HCT116 (cell line): Measurements from ENCODE around the gene DPF3.

ENCODE experiments used
- CEBPB ChIP-seq: IDR thresholded peaks from 2 replicates; pipeline ENCODE4 v1.6.1; 2012; ENCODE audit warnings: low read depth
- CTCF ChIP-seq, 3 experiments: fragments of 200-600 bp in 1 of 3; sonication (generic) in 1 of 3; IDR thresholded peaks in 2 of 3; conservative IDR thresholded peaks in 1 of 3; 2 replicates each; pipeline ENCODE4 v1.5.1; 2012 to 2017; ENCODE audit warnings: low read depth in 2 of 3, low read length in 2 of 3, antibody characterized with exemption in 1 of 3, borderline replicate concordance in 1 of 3, control low read depth in 1 of 3, mild to moderate bottlenecking in 1 of 3, mixed read lengths in 1 of 3, mixed run types in 1 of 3, moderate library complexity in 1 of 3; ENCODE audit not compliant: insufficient read depth in 1 of 3
- EGR1 ChIP-seq: IDR thresholded peaks from 2 replicates; pipeline ENCODE4 v1.6.1; 2012; ENCODE audit warnings: low read depth
- EZH2 ChIP-seq: fragments of 200-600 bp; sonication (generic); IDR thresholded peaks from 2 replicates; pipeline ENCODE4 v1.6.1; 2017; ENCODE audit warnings: antibody characterized with exemption, mixed run types
- JUND ChIP-seq: IDR thresholded peaks from 2 replicates; pipeline ENCODE4 v1.6.1; 2012
- MAX ChIP-seq: IDR thresholded peaks from 2 replicates; pipeline ENCODE4 v1.6.1; 2012
- POLR2A ChIP-seq: IDR thresholded peaks from 2 replicates; pipeline ENCODE4 v1.7.0; 2011; ENCODE audit warnings: borderline replicate concordance; ENCODE audit not compliant: insufficient read depth, insufficient read length; ENCODE audit errors: extremely low read depth
- POLR2AphosphoS5 ChIP-seq: IDR thresholded peaks from 2 replicates; pipeline ENCODE4 v1.6.1; 2011; ENCODE audit warnings: mild to moderate bottlenecking, low read depth, low read length, moderate library complexity
- RAD21 ChIP-seq: IDR thresholded peaks from 2 replicates; pipeline ENCODE4 v1.6.1; 2012; ENCODE audit warnings: low read depth, mild to moderate bottlenecking
- SIN3A ChIP-seq: IDR thresholded peaks from 2 replicates; pipeline ENCODE4 v1.6.1; 2012; ENCODE audit warnings: low read depth
- YY1 ChIP-seq: IDR thresholded peaks from 2 replicates; pipeline ENCODE4 v1.6.1; 2011; ENCODE audit warnings: low read length, low read depth, moderate library complexity, mild to moderate bottlenecking; ENCODE audit not compliant: insufficient replicate concordance; ENCODE audit errors: extremely low read depth
- TF ChIP-seq, protein P1 (sequence below): IDR thresholded peaks from 2 replicates; pipeline ENCODE4 v1.6.1; 2012; ENCODE audit warnings: low read depth
- TF ChIP-seq, protein P2 (sequence below): IDR thresholded peaks from 2 replicates; pipeline ENCODE4 v1.6.1; 2011; ENCODE audit warnings: mild to moderate bottlenecking, low read length, moderate library complexity; ENCODE audit not compliant: insufficient replicate concordance; ENCODE audit errors: extremely low read depth

- no peak for TF ChIP-seq POLR2A
- TF ChIP-seq CTCF (IDR thresholded peaks at IDR 0.05 in 2 of 3, conservative IDR thresholded peaks at IDR 0.05 in 1 of 3; ENCODE audit: borderline replicate concordance in 1 of 3, insufficient read depth in 1 of 3, low read depth in 2 of 3, low read length in 2 of 3) = no peak
- no peak for TF ChIP-seq YY1
- no peak for TF ChIP-seq RAD21
- TF ChIP-seq SIN3A = no peak
- no peak for TF ChIP-seq MAX
- TF ChIP-seq EZH2 = no peak
- no peak for TF ChIP-seq CEBPB
- TF ChIP-seq EGR1 = no peak
- TF ChIP-seq POLR2AphosphoS5 = no peak
- TF ChIP-seq, protein P1, sequence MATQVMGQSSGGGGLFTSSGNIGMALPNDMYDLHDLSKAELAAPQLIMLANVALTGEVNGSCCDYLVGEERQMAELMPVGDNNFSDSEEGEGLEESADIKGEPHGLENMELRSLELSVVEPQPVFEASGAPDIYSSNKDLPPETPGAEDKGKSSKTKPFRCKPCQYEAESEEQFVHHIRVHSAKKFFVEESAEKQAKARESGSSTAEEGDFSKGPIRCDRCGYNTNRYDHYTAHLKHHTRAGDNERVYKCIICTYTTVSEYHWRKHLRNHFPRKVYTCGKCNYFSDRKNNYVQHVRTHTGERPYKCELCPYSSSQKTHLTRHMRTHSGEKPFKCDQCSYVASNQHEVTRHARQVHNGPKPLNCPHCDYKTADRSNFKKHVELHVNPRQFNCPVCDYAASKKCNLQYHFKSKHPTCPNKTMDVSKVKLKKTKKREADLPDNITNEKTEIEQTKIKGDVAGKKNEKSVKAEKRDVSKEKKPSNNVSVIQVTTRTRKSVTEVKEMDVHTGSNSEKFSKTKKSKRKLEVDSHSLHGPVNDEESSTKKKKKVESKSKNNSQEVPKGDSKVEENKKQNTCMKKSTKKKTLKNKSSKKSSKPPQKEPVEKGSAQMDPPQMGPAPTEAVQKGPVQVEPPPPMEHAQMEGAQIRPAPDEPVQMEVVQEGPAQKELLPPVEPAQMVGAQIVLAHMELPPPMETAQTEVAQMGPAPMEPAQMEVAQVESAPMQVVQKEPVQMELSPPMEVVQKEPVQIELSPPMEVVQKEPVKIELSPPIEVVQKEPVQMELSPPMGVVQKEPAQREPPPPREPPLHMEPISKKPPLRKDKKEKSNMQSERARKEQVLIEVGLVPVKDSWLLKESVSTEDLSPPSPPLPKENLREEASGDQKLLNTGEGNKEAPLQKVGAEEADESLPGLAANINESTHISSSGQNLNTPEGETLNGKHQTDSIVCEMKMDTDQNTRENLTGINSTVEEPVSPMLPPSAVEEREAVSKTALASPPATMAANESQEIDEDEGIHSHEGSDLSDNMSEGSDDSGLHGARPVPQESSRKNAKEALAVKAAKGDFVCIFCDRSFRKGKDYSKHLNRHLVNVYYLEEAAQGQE = no peak
- TF ChIP-seq JUND = no peak
- TF ChIP-seq, protein P2, sequence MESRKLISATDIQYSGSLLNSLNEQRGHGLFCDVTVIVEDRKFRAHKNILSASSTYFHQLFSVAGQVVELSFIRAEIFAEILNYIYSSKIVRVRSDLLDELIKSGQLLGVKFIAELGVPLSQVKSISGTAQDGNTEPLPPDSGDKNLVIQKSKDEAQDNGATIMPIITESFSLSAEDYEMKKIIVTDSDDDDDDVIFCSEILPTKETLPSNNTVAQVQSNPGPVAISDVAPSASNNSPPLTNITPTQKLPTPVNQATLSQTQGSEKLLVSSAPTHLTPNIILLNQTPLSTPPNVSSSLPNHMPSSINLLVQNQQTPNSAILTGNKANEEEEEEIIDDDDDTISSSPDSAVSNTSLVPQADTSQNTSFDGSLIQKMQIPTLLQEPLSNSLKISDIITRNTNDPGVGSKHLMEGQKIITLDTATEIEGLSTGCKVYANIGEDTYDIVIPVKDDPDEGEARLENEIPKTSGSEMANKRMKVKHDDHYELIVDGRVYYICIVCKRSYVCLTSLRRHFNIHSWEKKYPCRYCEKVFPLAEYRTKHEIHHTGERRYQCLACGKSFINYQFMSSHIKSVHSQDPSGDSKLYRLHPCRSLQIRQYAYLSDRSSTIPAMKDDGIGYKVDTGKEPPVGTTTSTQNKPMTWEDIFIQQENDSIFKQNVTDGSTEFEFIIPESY = no peak
Observed at GRCh38 chr14:72589652-72590051, 304.2 kb downstream of the DPF3 start.
